Embryonic facial prominence (tissue), 1 donor: ENCODE results near the gene STK33.

Experiments used
- DNase-seq: peaks from one replicate; pipeline ENCODE4 v3.0.0-alpha.2; 2016; ENCODE audit errors: extremely low spot score

Gene STK33

GRCh38 chr11:8603696-8604077, 9.7 kb upstream of the STK33 start:
- no peak for DNase-seq

GRCh38 chr11:8601376-8602133, 7.5 kb upstream of the STK33 start:
- DNase-seq, result no peak

GRCh38 chr11:8598506-8598905, 4.5 kb upstream of the STK33 start:
- DNase-seq, result no peak

- DNase-seq, result no peak
Measured at GRCh38 chr11:8597182-8597581, 3.2 kb upstream of the STK33 start.

- DNase-seq, result no peak
Measured at GRCh38 chr11:8596504-8597046, 2.5 kb upstream of the STK33 start.

GRCh38 chr11:8593455-8593854, 573 bp downstream of the STK33 start:
- no peak for DNase-seq

GRCh38 chr11:8587915-8588314, 6.1 kb downstream of the STK33 start:
- DNase-seq, result no peak

- DNase-seq, result no peak
Measured at GRCh38 chr11:8586805-8587204, 7.2 kb downstream of the STK33 start.

GRCh38 chr11:8586184-8586583, 7.8 kb downstream of the STK33 start:
- DNase-seq, result no peak

- no peak for DNase-seq
Measured at GRCh38 chr11:8584511-8584910, 9.5 kb downstream of the STK33 start.

GRCh38 chr11:8584082-8584481, 9.9 kb downstream of the STK33 start:
- no peak for DNase-seq

- DNase-seq, result no peak
Measured at GRCh38 chr11:8581300-8581699, 12.7 kb downstream of the STK33 start.

- DNase-seq, result no peak
Measured at GRCh38 chr11:8577791-8578581, 16.0 kb downstream of the STK33 start.

- DNase-seq, result no peak
Measured at GRCh38 chr11:8574798-8575197, 19.2 kb downstream of the STK33 start.

- no peak for DNase-seq
Measured at GRCh38 chr11:8573777-8574176, 20.3 kb downstream of the STK33 start.

- DNase-seq, result no peak
Measured at GRCh38 chr11:8567602-8568198, 26.3 kb downstream of the STK33 start.

GRCh38 chr11:8566613-8567210, 27.3 kb downstream of the STK33 start:
- peak; percentile 52 for DNase-seq

GRCh38 chr11:8564526-8564925, 29.5 kb downstream of the STK33 start:
- no peak for DNase-seq

- no peak for DNase-seq
Measured at GRCh38 chr11:8561461-8561860, 32.6 kb downstream of the STK33 start.

GRCh38 chr11:8558436-8558835, 35.6 kb downstream of the STK33 start:
- no peak for DNase-seq

- DNase-seq, result no peak
Measured at GRCh38 chr11:8545698-8546366, 48.2 kb downstream of the STK33 start.

- no peak for DNase-seq
Measured at GRCh38 chr11:8544807-8545206, 49.2 kb downstream of the STK33 start.
